NT2/D1 (cell line): ENCODE measurements around the gene PTRH1.

Experiments used
- YY1 ChIP-seq: IDR thresholded peaks from 2 replicates; pipeline ENCODE4 v1.6.1; 2011; ENCODE audit not compliant: insufficient read length, insufficient read depth
- ZNF274 ChIP-seq: IDR thresholded peaks from 2 replicates; pipeline ENCODE4 v1.6.1; 2011; ENCODE audit warnings: mild to moderate bottlenecking, low read depth, low read length

DNA sequence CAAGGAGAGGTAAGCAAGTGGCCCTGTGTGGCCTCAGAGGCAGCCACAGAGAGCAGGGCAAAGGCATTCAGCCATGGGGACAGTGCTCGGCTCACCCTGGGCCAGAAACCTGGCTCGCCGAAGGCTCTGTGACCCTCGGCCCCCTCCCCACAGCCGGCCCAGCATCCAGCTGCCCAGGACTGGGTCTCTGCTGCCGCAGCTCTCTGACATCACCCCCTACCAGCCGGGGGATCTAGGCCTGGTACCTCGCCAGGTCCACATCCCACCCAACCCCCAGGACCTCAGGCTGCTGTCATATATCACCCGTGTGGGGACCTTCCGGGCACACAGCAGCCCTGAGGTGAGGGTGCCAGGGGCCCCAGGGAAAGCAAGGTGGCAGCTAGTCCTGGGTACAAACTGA, 2.6 kb downstream of the PTRH1 start:
- TF ChIP-seq ZNF274 (no peak), YY1 (no peak)
